ENCODE results near the gene LAMA3.

LAMA3 gene

GRCh38 chr18:23765931-23766330, 76.7 kb downstream of the LAMA3 start:
- no peak for DNase-seq (ENCODE audit: low read depth)

- DNase-seq (ENCODE audit: low read depth) = no peak
Measured at GRCh38 chr18:23772327-23773024, 83.2 kb downstream of the LAMA3 start.

GRCh38 chr18:23776306-23776705, 87.1 kb downstream of the LAMA3 start:
- DNase-seq (ENCODE audit: low read depth) = no peak

- no peak for DNase-seq (ENCODE audit: low read depth)
Measured at GRCh38 chr18:23778828-23779227, 89.6 kb downstream of the LAMA3 start.

GRCh38 chr18:23779696-23780303, 90.5 kb downstream of the LAMA3 start:
- DNase-seq (ENCODE audit: low read depth) = no peak

GRCh38 chr18:23784832-23785245, 95.6 kb downstream of the LAMA3 start:
- DNase-seq (ENCODE audit: low read depth) = peak; percentile 43

- no peak for DNase-seq (ENCODE audit: low read depth)
Measured at GRCh38 chr18:23793051-23793450, 103.8 kb downstream of the LAMA3 start.

GRCh38 chr18:23793985-23794867, 105.0 kb downstream of the LAMA3 start:
- no peak for DNase-seq (ENCODE audit: low read depth)

- DNase-seq (ENCODE audit: low read depth) = no peak
Measured at GRCh38 chr18:23798249-23798648, 109.0 kb downstream of the LAMA3 start.

GRCh38 chr18:23798824-23799223, 109.6 kb downstream of the LAMA3 start:
- no peak for DNase-seq (ENCODE audit: low read depth)

GRCh38 chr18:23799540-23799939, 110.3 kb downstream of the LAMA3 start:
- no peak for DNase-seq (ENCODE audit: low read depth)

- no peak for DNase-seq (ENCODE audit: low read depth)
Measured at GRCh38 chr18:23800902-23801301, 111.6 kb downstream of the LAMA3 start.

GRCh38 chr18:23802817-23803216, 113.6 kb downstream of the LAMA3 start:
- no peak for DNase-seq (ENCODE audit: low read depth)

GRCh38 chr18:23803755-23804154, 114.5 kb downstream of the LAMA3 start:
- no peak for DNase-seq (ENCODE audit: low read depth)

GRCh38 chr18:23805898-23806297, 116.6 kb downstream of the LAMA3 start:
- DNase-seq (ENCODE audit: low read depth) = no peak

GRCh38 chr18:23809415-23809814, 120.2 kb downstream of the LAMA3 start:
- DNase-seq (ENCODE audit: low read depth) = no peak

- DNase-seq (ENCODE audit: low read depth) = no peak
Measured at GRCh38 chr18:23810396-23810795, 121.1 kb downstream of the LAMA3 start.

GRCh38 chr18:23811176-23811575, 121.9 kb downstream of the LAMA3 start:
- DNase-seq (ENCODE audit: low read depth) = no peak

- DNase-seq (ENCODE audit: low read depth) = no peak
Measured at GRCh38 chr18:23812546-23813440, 123.5 kb downstream of the LAMA3 start.

- DNase-seq (ENCODE audit: low read depth) = no peak
Measured at GRCh38 chr18:23814991-23815614, 125.8 kb downstream of the LAMA3 start.

- no peak for DNase-seq (ENCODE audit: low read depth)
Measured at GRCh38 chr18:23816021-23816420, 126.8 kb downstream of the LAMA3 start.
